SK-N-SH treated with all-trans-retinoic acid at 6 μM for 48 hours (cell line): ENCODE data around the gene PSMA5.

Experiments
- ATAC-seq: fragments of 200-7000 bp; cut with Tn5 transposase; 3 replicates; pipeline ENCODE4 v1.9.1; 2020; ENCODE audit warnings: mild to moderate bottlenecking, moderate library complexity
- BACH2 ChIP-seq: fragments of 250-450 bp; sonication (Bioruptor Pico); IDR thresholded peaks from 2 replicates; pipeline ENCODE4 v1.9.0; 2021; ENCODE audit warnings: mild to moderate bottlenecking, borderline replicate concordance
- CREB5 ChIP-seq: fragments of 250-450 bp; sonication (Bioruptor Pico); IDR thresholded peaks from 2 replicates; pipeline ENCODE4 v1.5.1; 2020; ENCODE audit warnings: low read depth, mild to moderate bottlenecking, moderate library complexity
- CSRNP3 ChIP-seq: fragments of 250-450 bp; sonication (Bioruptor Pico); IDR thresholded peaks from 2 replicates; pipeline ENCODE4 v1.5.1; 2021; ENCODE audit warnings: mild to moderate bottlenecking, moderate library complexity
- ESRRG ChIP-seq: fragments of 250-450 bp; sonication (Bioruptor Pico); IDR thresholded peaks from 2 replicates; pipeline ENCODE4 v1.6.1; 2021; ENCODE audit warnings: mild to moderate bottlenecking
- GLIS3 ChIP-seq: fragments of 250-450 bp; sonication (Bioruptor Pico); IDR thresholded peaks from 2 replicates; pipeline ENCODE4 v1.5.0; 2020; ENCODE audit warnings: mild to moderate bottlenecking, moderate library complexity
- ISL1 ChIP-seq: fragments of 250-450 bp; sonication (Bioruptor Pico); IDR thresholded peaks from 2 replicates; pipeline ENCODE4 v2.1.2; 2022; ENCODE audit warnings: mild to moderate bottlenecking, moderate library complexity
- OSR1 ChIP-seq: fragments of 250-450 bp; sonication (Bioruptor Pico); IDR thresholded peaks from 2 replicates; pipeline ENCODE4 v1.8.0; 2022; ENCODE audit warnings: moderate library complexity, mild to moderate bottlenecking, inconsistent platforms
- PATZ1 ChIP-seq: fragments of 250-450 bp; sonication (Bioruptor Pico); IDR thresholded peaks from 2 replicates; pipeline ENCODE4 v1.8.0; 2020; ENCODE audit warnings: mild to moderate bottlenecking, moderate library complexity, borderline replicate concordance
- POU6F1 ChIP-seq: fragments of 250-450 bp; sonication (Bioruptor Pico); IDR thresholded peaks from 2 replicates; pipeline ENCODE4 v1.8.0; 2021; ENCODE audit warnings: low read depth, mild to moderate bottlenecking, moderate library complexity, borderline replicate concordance
- PPARA ChIP-seq: fragments of 250-450 bp; sonication (Bioruptor Pico); IDR thresholded peaks from 2 replicates; pipeline ENCODE4 v1.5.0; 2020; ENCODE audit warnings: mild to moderate bottlenecking, borderline replicate concordance
- SNAI2 ChIP-seq: fragments of 250-450 bp; sonication (Bioruptor Pico); IDR thresholded peaks from 2 replicates; pipeline ENCODE4 v1.5.0; 2020; ENCODE audit warnings: mild to moderate bottlenecking, moderate library complexity
- TCF4 ChIP-seq: fragments of 250-450 bp; sonication (Bioruptor Pico); IDR thresholded peaks from 2 replicates; pipeline ENCODE4 v1.8.0; 2021; ENCODE audit warnings: mild to moderate bottlenecking, moderate library complexity, borderline replicate concordance
- TOX ChIP-seq: fragments of 250-450 bp; sonication (Bioruptor Pico); IDR thresholded peaks from 2 replicates; pipeline ENCODE4 v1.8.0; 2021; ENCODE audit warnings: mild to moderate bottlenecking, moderate library complexity, borderline replicate concordance
- ZC3H10 ChIP-seq: fragments of 250-450 bp; sonication (Bioruptor Pico); IDR thresholded peaks from 2 replicates; pipeline ENCODE4 v1.5.1; 2021; ENCODE audit warnings: mild to moderate bottlenecking, moderate library complexity
- ZFP3 ChIP-seq: fragments of 250-450 bp; sonication (Bioruptor Pico); IDR thresholded peaks from 2 replicates; pipeline ENCODE4 v1.5.0; 2020; ENCODE audit warnings: mild to moderate bottlenecking, moderate library complexity
- ZFP30 ChIP-seq: fragments of 450-650 bp; formaldehyde crosslinking; IDR thresholded peaks from 2 replicates; pipeline ENCODE4 v1.5.0; 2022; ENCODE audit warnings: mild to moderate bottlenecking, moderate library complexity
- ZNF70 ChIP-seq: fragments of 450-650 bp; formaldehyde crosslinking; IDR thresholded peaks from 2 replicates; pipeline ENCODE4 v1.5.0; 2020; ENCODE audit warnings: mild to moderate bottlenecking, moderate library complexity

Gene PSMA5

GRCh38 chr1:109388884-109389637, 37.2 kb downstream of the PSMA5 start (continued):
- no peak for TF ChIP-seq PATZ1
- TF ChIP-seq BACH2 (CRISPR knock-in tag): no peak
- TF ChIP-seq ZFP30 (CRISPR knock-in tag): no peak
- TF ChIP-seq OSR1: no peak
- TF ChIP-seq TCF4 (CRISPR knock-in tag): no peak
- no peak for TF ChIP-seq CREB5
- TF ChIP-seq ZC3H10 (CRISPR knock-in tag): no peak
- TF ChIP-seq, all 23 proteins: peak for 0

GRCh38 chr1:109388208-109388711, 38.0 kb downstream of the PSMA5 start:
- TF ChIP-seq POU6F1 (CRISPR knock-in tag) (no peak), CREB5 (no peak), ISL1 (CRISPR knock-in tag) (no peak), ZNF70 (CRISPR knock-in tag) (no peak)
- ATAC-seq: no peak

- no peak for ATAC-seq
- no peak for TF ChIP-seq ISL1 (CRISPR knock-in tag)
- TF ChIP-seq ZFP3 (CRISPR knock-in tag): no peak
Observed at GRCh38 chr1:109386054-109386717, 40.1 kb downstream of the PSMA5 start.

- TF ChIP-seq TOX (CRISPR knock-in tag): no peak
- TF ChIP-seq TCF4 (CRISPR knock-in tag): no peak
- TF ChIP-seq ESRRG (CRISPR knock-in tag): no peak
- no peak for TF ChIP-seq OSR1
- no peak for TF ChIP-seq CSRNP3 (CRISPR knock-in tag)
- no peak for TF ChIP-seq GLIS3 (CRISPR knock-in tag)
- no peak for TF ChIP-seq ISL1 (CRISPR knock-in tag)
- no peak for TF ChIP-seq PPARA
- no peak for TF ChIP-seq CREB5
- TF ChIP-seq SNAI2: no peak
- no peak for TF ChIP-seq PATZ1
- no peak for ATAC-seq
Observed at GRCh38 chr1:109385417-109385816, 40.8 kb downstream of the PSMA5 start.
